Mesenchymal stem cell (in vitro differentiated cells and primary cell): ENCODE data around the gene MBNL2.

Source experiments
- DNase-seq: peaks from one replicate; pipeline ENCODE4 v3.0.0-alpha.2; 2013
- H2AFZ ChIP-seq: one replicate; pipeline ENCODE4 v1.6.1; 2013; ENCODE audit warnings: low read depth, mild to moderate bottlenecking, control low read depth, inconsistent platforms, low read length, moderate library complexity
- H2AK5ac ChIP-seq: 2 replicates; pipeline ENCODE4 v1.6.1; 2013; ENCODE audit warnings: low read length, moderate library complexity, mild to moderate bottlenecking, inconsistent platforms; ENCODE audit not compliant: severe bottlenecking
- H2BK120ac ChIP-seq: one replicate; pipeline ENCODE4 v1.6.1; 2013; ENCODE audit warnings: low read depth, mild to moderate bottlenecking, inconsistent platforms, low read length, moderate library complexity
- H2BK12ac ChIP-seq, 2 experiments: one replicate each; pipeline ENCODE4 v1.6.1; 2013; ENCODE audit warnings: inconsistent platforms in 2 of 2, low read length in 2 of 2, mild to moderate bottlenecking in 2 of 2, moderate library complexity in 2 of 2, control low read depth in 1 of 2
- H2BK15ac ChIP-seq: one replicate; pipeline ENCODE4 v1.6.1; 2013; ENCODE audit warnings: mild to moderate bottlenecking, low read depth, inconsistent platforms; ENCODE audit not compliant: poor library complexity, severe bottlenecking
- H2BK5ac ChIP-seq: 2 replicates; pipeline ENCODE4 v1.6.1; 2013; ENCODE audit warnings: low read depth, mild to moderate bottlenecking, low read length, control low read depth, inconsistent platforms; ENCODE audit not compliant: poor library complexity, severe bottlenecking
- H3K14ac ChIP-seq, 2 experiments: one replicate each; pipeline ENCODE4 v1.6.1; 2013; ENCODE audit warnings: inconsistent platforms in 2 of 2, low read length in 2 of 2, control low read depth in 1 of 2, mild to moderate bottlenecking in 1 of 2, moderate library complexity in 1 of 2
- H3K18ac ChIP-seq, 2 experiments: one replicate each; pipeline ENCODE4 v1.6.1; 2013; ENCODE audit warnings: inconsistent platforms in 2 of 2, low read length in 2 of 2, control low read depth in 1 of 2, low read depth in 1 of 2, mild to moderate bottlenecking in 1 of 2
- H3K23ac ChIP-seq, 2 experiments: one replicate each; pipeline ENCODE4 v1.6.1; 2013; ENCODE audit warnings: inconsistent platforms in 2 of 2, low read length in 2 of 2, mild to moderate bottlenecking in 2 of 2, moderate library complexity in 2 of 2, control low read depth in 1 of 2
- H3K27ac ChIP-seq: 2 replicates; pipeline ENCODE4 v1.5.1; 2013; ENCODE audit warnings: mild to moderate bottlenecking, moderate library complexity, low read length, control low read depth, inconsistent platforms; ENCODE audit not compliant: poor library complexity, severe bottlenecking
- H3K27me3 ChIP-seq, 2 experiments: 2 replicates each; pipeline versions ENCODE4 v1.6.1 to v1.7.0; 2013; ENCODE audit warnings: low read length in 2 of 2, mild to moderate bottlenecking in 2 of 2, moderate library complexity in 2 of 2, control low read depth in 1 of 2, inconsistent platforms in 1 of 2; ENCODE audit not compliant: control insufficient read depth in 1 of 2, insufficient read depth in 1 of 2
- H3K36me3 ChIP-seq, 2 experiments: 2 replicates each; pipeline versions ENCODE4 v1.6.1 to v1.7.0; 2013; ENCODE audit warnings: low read length in 2 of 2, control low read depth in 1 of 2, inconsistent platforms in 1 of 2, low read depth in 1 of 2, mild to moderate bottlenecking in 1 of 2; ENCODE audit not compliant: insufficient read depth in 2 of 2, control insufficient read depth in 1 of 2
- H3K4ac ChIP-seq, 2 experiments: one replicate each; pipeline ENCODE4 v1.6.1; 2013; ENCODE audit warnings: inconsistent platforms in 2 of 2, low read length in 2 of 2, mild to moderate bottlenecking in 2 of 2, moderate library complexity in 2 of 2, control low read depth in 1 of 2, low read depth in 1 of 2
- H3K4me1 ChIP-seq: 2 replicates; pipeline ENCODE4 v1.6.1; 2013; ENCODE audit warnings: low read depth, low read length, control low read depth; ENCODE audit not compliant: control insufficient read depth, insufficient read depth
- H3K4me2 ChIP-seq: 2 replicates; pipeline ENCODE4 v1.6.1; 2013; ENCODE audit warnings: low read length, mild to moderate bottlenecking, inconsistent platforms; ENCODE audit not compliant: poor library complexity, severe bottlenecking
- H3K4me3 ChIP-seq, 2 experiments: 2 replicates each; pipeline versions ENCODE4 v1.5.1 to v1.7.0; 2013; ENCODE audit warnings: low read length in 2 of 2, mild to moderate bottlenecking in 2 of 2, control low read depth in 1 of 2, low read depth in 1 of 2; ENCODE audit not compliant: insufficient read depth in 1 of 2
- H3K79me1 ChIP-seq: replicated peaks from 2 replicates; pipeline ENCODE4 v1.6.1; 2013; ENCODE audit warnings: mild to moderate bottlenecking, control low read depth, low read length, inconsistent platforms; ENCODE audit not compliant: poor library complexity, severe bottlenecking
- H3K9ac ChIP-seq: 2 replicates; pipeline ENCODE4 v1.7.0; 2013; ENCODE audit warnings: mild to moderate bottlenecking, low read length, moderate library complexity
- H3K9me3 ChIP-seq: 2 replicates; pipeline ENCODE4 v1.7.0; 2013; ENCODE audit warnings: mild to moderate bottlenecking, low read length; ENCODE audit not compliant: control insufficient read depth
- H4K8ac ChIP-seq: one replicate; pipeline ENCODE4 v1.6.1; 2013; ENCODE audit warnings: inconsistent platforms, mild to moderate bottlenecking, low read length, moderate library complexity
- H4K91ac ChIP-seq: one replicate; pipeline ENCODE4 v1.6.1; 2013; ENCODE audit warnings: mild to moderate bottlenecking, low read length, inconsistent platforms
- whole genome bisulfite sequencing: methylation state at CpG from one replicate; pipeline ENCODE4 v1.1.7; 2013; ENCODE audit warnings: mixed read lengths; 5-methylcytosine and 5-hydroxymethylcytosine counted together

Gene MBNL2

GRCh38 chr13:97376981-97377380, 154.8 kb downstream of the MBNL2 start:
- Histone ChIP-seq H2BK5ac (no peak overlapping the region), H2BK15ac (no peak overlapping the region), H3K4me2 (no peak overlapping the region), H2AK5ac (no peak overlapping the region), H3K23ac (no peak overlapping the region), H2BK120ac (no peak overlapping the region), H3K4ac (no peak overlapping the region), H3K4me1 (no peaks in the 10 kb centered on the region), H3K9me3 (no peaks in the 10 kb centered on the region), H2AFZ (no peak overlapping the region), H3K18ac (no peak overlapping the region), H3K27ac (no peak overlapping the region), H4K91ac (no peak overlapping the region), H3K27me3 (no peaks in the 10 kb centered on the region), H2BK12ac (no peak overlapping the region), H3K14ac (no peak overlapping the region), H3K79me1 (peaks cover 18% of the 10 kb centered on the region), H3K36me3 (peaks cover 26 to 35% of the 10 kb centered on the region in 2 experiments), H3K9ac (no peak overlapping the region), H4K8ac (no peak overlapping the region), H3K4me3 (no peak overlapping the region)
- DNase-seq = no peak
- over 99% methylated on average over 6 of the region's 6 CpGs for WGBS

- H3K14ac ChIP-seq = no peak overlapping the region
- no peak overlapping the region for H3K4me2 ChIP-seq
- H3K4me3 ChIP-seq = no peak overlapping the region
- H3K4ac ChIP-seq = no peak overlapping the region
- no peak overlapping the region for H3K23ac ChIP-seq
- peaks cover 17% of the 10 kb centered on the region for H3K79me1 ChIP-seq
- H3K18ac ChIP-seq = no peak overlapping the region
- no peak overlapping the region for H3K27ac ChIP-seq
- H3K36me3 ChIP-seq = peaks cover 25 to 35% of the 10 kb centered on the region in 2 experiments
- H2BK5ac ChIP-seq = no peak overlapping the region
- no peak overlapping the region for H2BK12ac ChIP-seq
- no peak for DNase-seq
- no peaks in the 10 kb centered on the region for H3K9me3 ChIP-seq
- H3K9ac ChIP-seq = no peak overlapping the region
- no peaks in the 10 kb centered on the region for H3K4me1 ChIP-seq
- H2AFZ ChIP-seq = no peak overlapping the region
- 97% methylated on average over 5 of the region's 5 CpGs for WGBS
- no peak overlapping the region for H2BK120ac ChIP-seq
- H4K91ac ChIP-seq = no peak overlapping the region
- H4K8ac ChIP-seq = no peak overlapping the region
- no peak overlapping the region for H2AK5ac ChIP-seq
- H2BK15ac ChIP-seq = no peak overlapping the region
- H3K27me3 ChIP-seq = no peaks in the 10 kb centered on the region
Measured at GRCh38 chr13:97379386-97379785, 157.3 kb downstream of the MBNL2 start.

GRCh38 chr13:97380696-97381095, 158.6 kb downstream of the MBNL2 start:
- no peak overlapping the region for H2BK120ac ChIP-seq
- H4K8ac ChIP-seq = no peak overlapping the region
- H3K27ac ChIP-seq = no peak overlapping the region
- H2BK15ac ChIP-seq = no peak overlapping the region
- H3K18ac ChIP-seq = no peak overlapping the region
- H3K4ac ChIP-seq = no peak overlapping the region
- DNase-seq = no peak
- peaks cover 14 to 26% of the 10 kb centered on the region in 2 experiments for H3K36me3 ChIP-seq
- H3K14ac ChIP-seq = no peak overlapping the region
- no peak overlapping the region for H4K91ac ChIP-seq
- no peak overlapping the region for H2BK5ac ChIP-seq
- WGBS = 95% methylated on average over 5 of the region's 6 CpGs
- H3K9ac ChIP-seq = no peak overlapping the region
- H3K9me3 ChIP-seq = no peaks in the 10 kb centered on the region
- no peaks in the 10 kb centered on the region for H3K4me1 ChIP-seq
- H2AFZ ChIP-seq = no peak overlapping the region
- no peak overlapping the region for H3K23ac ChIP-seq
- H3K4me2 ChIP-seq = no peak overlapping the region
- no peaks in the 10 kb centered on the region for H3K27me3 ChIP-seq
- peaks cover 9% of the 10 kb centered on the region for H3K79me1 ChIP-seq
- no peak overlapping the region for H2BK12ac ChIP-seq
- no peak overlapping the region for H3K4me3 ChIP-seq
- H2AK5ac ChIP-seq = no peak overlapping the region

GRCh38 chr13:97381189-97381588, 159.1 kb downstream of the MBNL2 start:
- Histone ChIP-seq H2AFZ (no peak overlapping the region), H2BK15ac (no peak overlapping the region), H2BK12ac (no peak overlapping the region), H3K18ac (no peak overlapping the region), H3K4me2 (no peak overlapping the region), H3K14ac (no peak overlapping the region), H2BK120ac (no peak overlapping the region), H3K27me3 (no peaks in the 10 kb centered on the region), H3K4me1 (no peaks in the 10 kb centered on the region), H2BK5ac (no peak overlapping the region), H2AK5ac (no peak overlapping the region), H3K4ac (no peak overlapping the region), H4K8ac (no peak overlapping the region), H3K79me1 (peaks cover 9% of the 10 kb centered on the region), H3K36me3 (peaks cover 11 to 24% of the 10 kb centered on the region in 2 experiments), H4K91ac (no peak overlapping the region), H3K27ac (no peak overlapping the region), H3K23ac (no peak overlapping the region), H3K4me3 (no peak overlapping the region), H3K9ac (no peak overlapping the region), H3K9me3 (no peaks in the 10 kb centered on the region)
- WGBS = 100% methylated on average over 1 of the region's 1 CpG
- no peak for DNase-seq
